GM19025 (cell line): ENCODE measurements around the gene CLCA1.

Source experiments
- ATAC-seq: cut with Tn5 transposase; IDR thresholded peaks from one replicate; pipeline ENCODE4 v1.9.1; 2021; ENCODE audit warnings: mild to moderate bottlenecking, low read depth, moderate library complexity; ENCODE audit not compliant: unreplicated experiment

Gene CLCA1

GRCh38 chr1:86542631-86543030, 73.9 kb downstream of the CLCA1 start:
- no peak for ATAC-seq

GRCh38 chr1:86546787-86547221, 78.1 kb downstream of the CLCA1 start, which contains the start of gene CLCA4:
TSS of gene CLCA4 (plus strand) at chr1:86547078. CDS start at chr1:86547120, 42 bp downstream.
- no peak for ATAC-seq

- ATAC-seq = no peak
Observed at GRCh38 chr1:86548839-86549238, 80.1 kb downstream of the CLCA1 start.
